CD4-positive, alpha-beta T cell treated with Interleukin-1 beta for 1 hour (primary cell): ENCODE results near the gene SNAP25.

ENCODE experiments used
- DNase-seq, 2 donors: peaks; one replicate each; pipeline ENCODE4 v3.0.0-alpha.2; 2020 to 2022

SNAP25 gene

DNA sequence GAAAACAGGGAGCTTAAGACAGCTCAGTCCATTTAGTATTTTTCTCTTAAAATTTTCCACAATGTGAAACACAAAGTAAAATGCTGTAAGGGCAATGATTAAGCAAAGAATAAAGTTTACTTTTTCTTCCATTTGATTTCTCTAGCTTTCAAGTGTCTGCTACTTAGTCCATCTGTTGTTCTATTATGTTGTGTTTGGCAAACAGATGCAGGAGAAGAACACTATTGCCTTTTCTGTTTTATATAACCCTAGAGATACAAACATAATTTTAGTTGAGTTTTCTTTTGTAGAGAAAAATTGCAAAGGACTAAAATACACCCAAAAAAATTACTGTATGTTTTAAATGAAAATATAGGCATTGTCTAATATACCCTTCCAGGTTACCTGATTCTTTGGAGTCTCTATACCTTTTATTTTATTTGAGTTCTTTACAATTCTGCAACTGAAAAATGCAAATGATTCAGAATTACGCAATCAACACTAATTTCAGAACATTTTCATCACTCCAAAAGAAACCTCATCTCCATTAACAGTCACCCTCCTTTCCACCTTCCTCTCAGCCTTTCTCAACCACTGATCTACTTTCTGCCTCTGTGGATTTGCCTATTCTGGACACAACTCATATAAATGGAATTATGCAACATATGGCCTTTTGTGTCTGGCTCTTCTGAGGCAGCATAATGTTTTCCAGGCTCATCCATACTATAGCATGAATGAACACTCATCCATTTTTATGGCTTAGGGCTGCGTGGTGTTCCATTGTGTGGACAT lies 118.5 kb downstream of the SNAP25 start:
- no peak for DNase-seq

DNA sequence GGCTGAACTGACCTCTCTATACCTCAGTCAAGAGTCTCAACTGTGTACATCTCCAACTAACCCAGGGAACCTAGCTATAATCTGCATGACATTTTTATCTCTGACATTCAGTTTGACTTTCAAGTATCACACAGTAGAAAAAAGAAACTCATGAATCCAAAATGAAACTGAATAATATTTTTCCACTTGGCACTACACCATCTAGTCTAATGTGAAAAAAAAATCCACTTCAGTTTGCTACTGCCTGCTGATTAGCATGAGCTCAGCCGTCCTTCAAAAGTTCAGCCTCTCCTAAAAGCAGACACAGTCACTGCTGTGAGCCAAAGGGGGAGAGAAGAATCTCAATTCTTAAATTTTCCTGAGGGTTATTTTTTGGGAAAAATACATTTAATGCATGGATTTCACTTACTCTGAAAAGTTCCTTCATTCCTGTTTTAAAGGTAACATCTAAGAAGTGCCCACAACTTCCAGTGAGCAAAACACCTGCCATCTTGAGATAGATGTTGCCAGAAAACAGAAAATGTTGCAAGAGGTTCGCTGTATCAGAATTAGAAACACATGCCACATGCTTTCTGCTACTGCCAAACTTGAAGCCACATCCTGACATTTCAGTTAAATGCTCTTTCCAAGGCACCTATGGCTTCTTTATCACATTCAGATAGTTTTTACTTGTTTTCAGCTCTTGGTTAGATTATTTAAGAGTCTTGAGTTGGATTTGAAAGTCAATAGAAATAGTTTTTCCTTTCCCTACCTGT lies 120.0 kb downstream of the SNAP25 start:
- DNase-seq = no peak

DNA sequence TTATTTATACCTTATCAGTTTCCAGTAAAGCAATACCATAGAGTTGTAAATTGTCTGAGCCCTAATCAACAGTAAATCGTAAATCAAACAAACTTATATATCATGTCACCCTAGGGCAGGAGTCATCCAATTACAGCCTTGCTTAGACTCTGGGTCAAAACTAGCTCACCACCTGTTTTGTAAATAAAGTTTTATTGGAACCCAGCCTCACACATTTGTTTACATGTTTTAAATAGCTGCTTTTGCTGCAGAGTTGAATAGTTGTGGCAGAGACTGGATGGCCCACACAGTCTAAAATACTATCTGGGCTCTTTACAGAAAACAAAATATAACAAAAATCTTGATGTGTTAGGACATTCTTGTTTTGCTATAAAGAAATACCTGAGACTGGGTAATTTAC lies 121.0 kb downstream of the SNAP25 start:
- DNase-seq = no peak

DNA sequence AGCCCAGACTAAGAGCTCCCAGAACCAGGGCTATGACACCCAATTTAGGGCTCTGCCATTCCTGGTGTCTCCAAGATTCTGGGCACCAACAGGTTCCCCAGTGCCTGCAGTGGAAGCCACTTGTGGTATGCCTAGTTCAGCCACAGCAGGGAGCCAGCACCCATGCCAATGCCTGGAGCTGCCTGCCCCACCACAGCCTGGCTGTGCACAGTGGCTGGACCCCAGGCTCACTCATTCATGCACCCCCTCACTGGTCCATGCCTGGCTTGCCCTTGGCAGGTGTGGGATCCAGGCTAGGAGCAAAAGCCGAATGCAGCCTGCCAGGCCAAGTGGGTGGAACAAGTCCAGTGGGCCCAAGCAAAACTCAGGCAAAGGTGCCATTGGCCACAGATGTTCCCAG lies 123.5 kb downstream of the SNAP25 start:
- DNase-seq = no peak

DNA sequence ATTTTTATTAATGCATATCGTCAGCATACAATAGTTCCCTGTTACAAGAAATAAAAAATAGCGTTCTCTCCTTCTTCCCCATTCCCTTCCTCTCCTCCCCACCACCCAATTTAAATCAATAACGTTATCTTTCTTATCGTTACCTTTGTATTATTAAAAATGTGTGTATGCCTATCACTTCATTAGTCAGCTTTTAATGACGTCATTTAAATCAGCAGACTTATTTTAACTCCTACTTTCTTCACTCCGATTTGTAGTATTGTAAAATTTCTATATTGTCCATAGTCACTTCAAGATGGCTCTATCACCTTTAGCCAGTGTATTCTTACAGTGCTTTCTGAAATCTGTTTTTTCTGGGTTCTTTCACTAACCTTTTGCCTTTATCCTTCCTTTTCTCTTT lies 126.3 kb downstream of the SNAP25 start:
- no peak for DNase-seq

DNA sequence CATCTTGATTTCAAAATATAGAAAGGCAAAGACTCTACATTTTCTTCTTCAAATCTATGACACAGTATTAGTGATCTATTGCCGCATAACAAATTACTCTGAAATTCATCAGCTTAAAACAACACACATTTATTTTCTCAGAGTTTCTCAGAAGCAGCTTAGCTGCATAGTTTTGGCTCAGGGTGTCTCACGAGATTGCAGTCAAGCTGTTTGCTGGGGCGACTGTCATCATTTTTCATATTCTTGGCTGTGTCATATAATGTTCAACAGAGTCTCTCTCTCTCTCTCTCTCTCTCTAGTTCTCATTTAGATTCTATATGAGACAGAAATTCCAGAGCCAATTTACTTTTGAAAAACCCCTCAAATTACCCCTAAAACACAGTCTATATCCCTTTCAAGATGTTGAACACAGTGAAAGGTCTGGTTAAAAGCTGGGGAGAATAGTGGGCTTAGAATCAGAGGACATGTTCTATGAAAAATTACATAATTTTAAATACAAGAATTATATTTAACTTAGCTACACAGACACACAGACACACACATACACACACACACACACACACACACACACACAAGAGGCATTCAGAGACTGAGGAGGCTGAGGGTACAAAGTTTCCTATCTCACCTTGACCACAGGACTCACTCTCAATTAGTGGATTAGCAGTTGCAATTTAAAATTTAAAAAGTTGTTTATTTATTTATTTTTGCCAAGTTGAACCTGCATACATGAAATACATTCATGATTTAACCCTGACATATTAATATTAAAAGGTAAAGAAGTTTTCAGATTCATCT lies 128.7 kb downstream of the SNAP25 start:
- DNase-seq = no peak

DNA sequence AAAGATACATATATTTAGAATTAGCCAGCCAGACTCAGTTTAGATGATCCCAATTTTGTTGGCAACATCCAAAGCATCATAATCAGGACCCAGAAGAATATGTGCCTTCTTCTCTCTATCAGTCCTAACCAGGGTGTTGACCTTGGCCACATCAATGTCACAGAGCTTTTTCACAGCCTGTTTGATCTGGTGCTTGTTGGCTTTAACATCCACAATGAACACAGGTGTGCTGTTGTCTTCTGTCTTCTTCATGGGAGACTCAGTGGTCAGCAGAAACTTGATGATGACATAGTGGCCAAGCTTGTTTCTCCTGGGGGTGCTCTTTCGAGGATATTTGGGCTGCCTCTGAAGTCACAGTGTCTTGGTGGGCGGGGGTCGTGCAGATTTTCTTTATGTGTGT lies 130.5 kb downstream of the SNAP25 start:
- no peak for DNase-seq

DNA sequence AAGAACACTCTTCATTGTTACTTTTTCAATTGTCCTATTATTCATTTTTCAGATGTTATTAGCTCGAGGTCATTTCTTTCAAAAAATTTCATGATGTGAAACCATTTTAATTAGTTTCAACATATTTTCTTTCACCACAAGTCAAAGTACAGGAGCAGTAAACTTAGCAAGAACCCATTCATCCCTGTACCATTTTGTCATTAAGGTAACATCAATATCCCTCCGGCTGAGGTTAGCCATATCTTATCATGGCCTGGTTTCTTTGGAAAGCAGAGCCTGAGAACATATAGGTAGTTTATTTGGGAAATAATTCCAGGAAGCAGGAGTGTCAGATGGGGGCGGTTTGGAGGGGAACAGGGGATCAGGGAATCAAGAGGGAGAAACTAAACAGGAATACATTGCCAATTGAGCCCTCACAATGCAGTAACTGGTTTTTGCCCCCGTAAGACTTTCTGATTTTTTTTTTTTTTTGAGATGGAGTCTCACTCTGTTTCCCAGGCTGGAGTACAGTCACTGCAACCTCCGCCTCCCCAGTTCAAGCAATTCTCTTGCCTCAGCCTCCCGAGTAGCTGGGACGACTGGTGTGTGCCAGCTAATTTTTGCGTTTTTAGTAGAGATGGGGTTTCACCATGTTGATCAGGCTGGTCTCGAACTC lies 131.7 kb downstream of the SNAP25 start:
- no peak for DNase-seq

DNA sequence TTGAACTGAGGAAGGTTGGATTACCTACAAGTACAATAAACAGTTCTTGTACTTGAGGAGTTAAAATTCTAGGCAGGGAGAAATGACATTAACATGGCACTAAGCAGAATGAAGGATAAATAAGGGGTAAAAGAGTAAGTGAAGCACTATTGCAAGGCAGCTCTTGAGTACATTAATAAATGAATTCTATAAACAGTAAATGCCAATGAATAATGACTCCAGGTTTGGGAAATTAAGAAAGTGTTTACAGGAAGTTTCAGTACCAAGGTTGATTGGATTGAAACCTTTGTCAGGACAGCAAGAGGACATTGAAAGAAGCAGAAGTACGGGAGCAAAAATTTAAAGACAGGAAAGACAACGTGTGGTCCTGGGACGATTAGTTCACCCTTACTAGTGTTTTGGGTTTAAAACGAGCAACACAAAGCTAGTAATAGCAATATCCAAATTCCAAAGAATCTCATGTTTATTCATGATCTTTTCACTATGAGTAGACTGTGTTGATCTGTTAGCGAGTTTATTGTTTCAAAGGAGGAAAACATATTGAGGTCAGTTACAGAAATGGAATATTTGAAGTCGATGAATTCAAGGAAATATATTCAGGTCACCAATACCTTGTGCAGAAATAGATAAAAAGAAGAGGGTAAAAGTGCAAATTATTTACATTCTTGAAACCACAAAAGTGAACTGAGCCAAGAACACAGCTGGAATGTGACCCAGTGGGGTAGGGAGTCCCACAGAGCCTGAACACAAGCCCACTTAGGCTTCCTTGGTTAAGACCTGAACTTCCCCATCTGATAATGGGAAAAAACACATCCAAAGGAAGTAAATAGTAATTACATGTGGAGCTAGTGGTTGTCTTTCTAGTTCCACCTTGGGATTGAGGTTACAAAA lies 134.5 kb downstream of the SNAP25 start:
- DNase-seq = no peak

DNA sequence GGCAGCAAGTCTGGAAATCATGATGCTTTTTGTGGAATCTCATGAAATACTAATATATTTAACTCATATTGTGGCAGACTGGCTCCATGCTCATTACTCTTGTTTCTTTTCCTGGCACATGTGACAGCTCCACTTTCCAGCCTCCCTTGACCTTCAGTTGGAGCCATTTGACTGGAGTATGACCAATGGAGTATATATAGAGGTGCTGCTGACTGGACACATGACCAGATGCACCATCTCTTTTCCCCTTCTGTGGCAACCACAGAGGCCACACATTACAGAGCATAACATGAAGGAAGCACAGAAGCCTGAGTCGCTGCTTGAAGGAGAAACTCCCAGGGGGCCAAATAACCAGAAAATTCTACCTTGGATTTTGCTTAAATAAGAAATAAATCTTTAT lies 138.0 kb downstream of the SNAP25 start:
- DNase-seq = no peak
